ENCODE results near the gene NELL1.

- TF ChIP-seq POLR2A (IDR thresholded peaks at IDR 0.05) (no peak), POLR2AphosphoS5 (IDR thresholded peaks at IDR 0.05) (no peak)
- TF ChIP-seq, protein P1, sequence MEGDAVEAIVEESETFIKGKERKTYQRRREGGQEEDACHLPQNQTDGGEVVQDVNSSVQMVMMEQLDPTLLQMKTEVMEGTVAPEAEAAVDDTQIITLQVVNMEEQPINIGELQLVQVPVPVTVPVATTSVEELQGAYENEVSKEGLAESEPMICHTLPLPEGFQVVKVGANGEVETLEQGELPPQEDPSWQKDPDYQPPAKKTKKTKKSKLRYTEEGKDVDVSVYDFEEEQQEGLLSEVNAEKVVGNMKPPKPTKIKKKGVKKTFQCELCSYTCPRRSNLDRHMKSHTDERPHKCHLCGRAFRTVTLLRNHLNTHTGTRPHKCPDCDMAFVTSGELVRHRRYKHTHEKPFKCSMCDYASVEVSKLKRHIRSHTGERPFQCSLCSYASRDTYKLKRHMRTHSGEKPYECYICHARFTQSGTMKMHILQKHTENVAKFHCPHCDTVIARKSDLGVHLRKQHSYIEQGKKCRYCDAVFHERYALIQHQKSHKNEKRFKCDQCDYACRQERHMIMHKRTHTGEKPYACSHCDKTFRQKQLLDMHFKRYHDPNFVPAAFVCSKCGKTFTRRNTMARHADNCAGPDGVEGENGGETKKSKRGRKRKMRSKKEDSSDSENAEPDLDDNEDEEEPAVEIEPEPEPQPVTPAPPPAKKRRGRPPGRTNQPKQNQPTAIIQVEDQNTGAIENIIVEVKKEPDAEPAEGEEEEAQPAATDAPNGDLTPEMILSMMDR (IDR thresholded peaks at IDR 0.05): no peak
Observed at GRCh38 chr11:21109341-21109740, 440.0 kb downstream of the NELL1 start.

Measured in prostate gland (tissue), 2 donors.